ENCODE results near the gene STMN1. TPM values are rescaled to one million over a fixed set of nuclear protein-coding genes. Genes with fewer than 3 reads are reported as not detected.

The STMN1 gene
- total and polyA plus RNA-seq, 2 of the 8 experiments (the other 6 are each of a cell fraction or from before 2014, with no cell fraction given): 116 to 564 TPM

- TF ChIP-seq, protein P1, sequence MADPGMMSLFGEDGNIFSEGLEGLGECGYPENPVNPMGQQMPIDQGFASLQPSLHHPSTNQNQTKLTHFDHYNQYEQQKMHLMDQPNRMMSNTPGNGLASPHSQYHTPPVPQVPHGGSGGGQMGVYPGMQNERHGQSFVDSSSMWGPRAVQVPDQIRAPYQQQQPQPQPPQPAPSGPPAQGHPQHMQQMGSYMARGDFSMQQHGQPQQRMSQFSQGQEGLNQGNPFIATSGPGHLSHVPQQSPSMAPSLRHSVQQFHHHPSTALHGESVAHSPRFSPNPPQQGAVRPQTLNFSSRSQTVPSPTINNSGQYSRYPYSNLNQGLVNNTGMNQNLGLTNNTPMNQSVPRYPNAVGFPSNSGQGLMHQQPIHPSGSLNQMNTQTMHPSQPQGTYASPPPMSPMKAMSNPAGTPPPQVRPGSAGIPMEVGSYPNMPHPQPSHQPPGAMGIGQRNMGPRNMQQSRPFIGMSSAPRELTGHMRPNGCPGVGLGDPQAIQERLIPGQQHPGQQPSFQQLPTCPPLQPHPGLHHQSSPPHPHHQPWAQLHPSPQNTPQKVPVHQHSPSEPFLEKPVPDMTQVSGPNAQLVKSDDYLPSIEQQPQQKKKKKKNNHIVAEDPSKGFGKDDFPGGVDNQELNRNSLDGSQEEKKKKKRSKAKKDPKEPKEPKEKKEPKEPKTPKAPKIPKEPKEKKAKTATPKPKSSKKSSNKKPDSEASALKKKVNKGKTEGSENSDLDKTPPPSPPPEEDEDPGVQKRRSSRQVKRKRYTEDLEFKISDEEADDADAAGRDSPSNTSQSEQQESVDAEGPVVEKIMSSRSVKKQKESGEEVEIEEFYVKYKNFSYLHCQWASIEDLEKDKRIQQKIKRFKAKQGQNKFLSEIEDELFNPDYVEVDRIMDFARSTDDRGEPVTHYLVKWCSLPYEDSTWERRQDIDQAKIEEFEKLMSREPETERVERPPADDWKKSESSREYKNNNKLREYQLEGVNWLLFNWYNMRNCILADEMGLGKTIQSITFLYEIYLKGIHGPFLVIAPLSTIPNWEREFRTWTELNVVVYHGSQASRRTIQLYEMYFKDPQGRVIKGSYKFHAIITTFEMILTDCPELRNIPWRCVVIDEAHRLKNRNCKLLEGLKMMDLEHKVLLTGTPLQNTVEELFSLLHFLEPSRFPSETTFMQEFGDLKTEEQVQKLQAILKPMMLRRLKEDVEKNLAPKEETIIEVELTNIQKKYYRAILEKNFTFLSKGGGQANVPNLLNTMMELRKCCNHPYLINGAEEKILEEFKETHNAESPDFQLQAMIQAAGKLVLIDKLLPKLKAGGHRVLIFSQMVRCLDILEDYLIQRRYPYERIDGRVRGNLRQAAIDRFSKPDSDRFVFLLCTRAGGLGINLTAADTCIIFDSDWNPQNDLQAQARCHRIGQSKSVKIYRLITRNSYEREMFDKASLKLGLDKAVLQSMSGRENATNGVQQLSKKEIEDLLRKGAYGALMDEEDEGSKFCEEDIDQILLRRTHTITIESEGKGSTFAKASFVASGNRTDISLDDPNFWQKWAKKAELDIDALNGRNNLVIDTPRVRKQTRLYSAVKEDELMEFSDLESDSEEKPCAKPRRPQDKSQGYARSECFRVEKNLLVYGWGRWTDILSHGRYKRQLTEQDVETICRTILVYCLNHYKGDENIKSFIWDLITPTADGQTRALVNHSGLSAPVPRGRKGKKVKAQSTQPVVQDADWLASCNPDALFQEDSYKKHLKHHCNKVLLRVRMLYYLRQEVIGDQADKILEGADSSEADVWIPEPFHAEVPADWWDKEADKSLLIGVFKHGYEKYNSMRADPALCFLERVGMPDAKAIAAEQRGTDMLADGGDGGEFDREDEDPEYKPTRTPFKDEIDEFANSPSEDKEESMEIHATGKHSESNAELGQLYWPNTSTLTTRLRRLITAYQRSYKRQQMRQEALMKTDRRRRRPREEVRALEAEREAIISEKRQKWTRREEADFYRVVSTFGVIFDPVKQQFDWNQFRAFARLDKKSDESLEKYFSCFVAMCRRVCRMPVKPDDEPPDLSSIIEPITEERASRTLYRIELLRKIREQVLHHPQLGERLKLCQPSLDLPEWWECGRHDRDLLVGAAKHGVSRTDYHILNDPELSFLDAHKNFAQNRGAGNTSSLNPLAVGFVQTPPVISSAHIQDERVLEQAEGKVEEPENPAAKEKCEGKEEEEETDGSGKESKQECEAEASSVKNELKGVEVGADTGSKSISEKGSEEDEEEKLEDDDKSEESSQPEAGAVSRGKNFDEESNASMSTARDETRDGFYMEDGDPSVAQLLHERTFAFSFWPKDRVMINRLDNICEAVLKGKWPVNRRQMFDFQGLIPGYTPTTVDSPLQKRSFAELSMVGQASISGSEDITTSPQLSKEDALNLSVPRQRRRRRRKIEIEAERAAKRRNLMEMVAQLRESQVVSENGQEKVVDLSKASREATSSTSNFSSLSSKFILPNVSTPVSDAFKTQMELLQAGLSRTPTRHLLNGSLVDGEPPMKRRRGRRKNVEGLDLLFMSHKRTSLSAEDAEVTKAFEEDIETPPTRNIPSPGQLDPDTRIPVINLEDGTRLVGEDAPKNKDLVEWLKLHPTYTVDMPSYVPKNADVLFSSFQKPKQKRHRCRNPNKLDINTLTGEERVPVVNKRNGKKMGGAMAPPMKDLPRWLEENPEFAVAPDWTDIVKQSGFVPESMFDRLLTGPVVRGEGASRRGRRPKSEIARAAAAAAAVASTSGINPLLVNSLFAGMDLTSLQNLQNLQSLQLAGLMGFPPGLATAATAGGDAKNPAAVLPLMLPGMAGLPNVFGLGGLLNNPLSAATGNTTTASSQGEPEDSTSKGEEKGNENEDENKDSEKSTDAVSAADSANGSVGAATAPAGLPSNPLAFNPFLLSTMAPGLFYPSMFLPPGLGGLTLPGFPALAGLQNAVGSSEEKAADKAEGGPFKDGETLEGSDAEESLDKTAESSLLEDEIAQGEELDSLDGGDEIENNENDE (IDR thresholded peaks at IDR 0.05; ENCODE audit: insufficient replicate concordance, low read length): no peak
- TF ChIP-seq GTF2F1 (IDR thresholded peaks at IDR 0.05; ENCODE audit: borderline replicate concordance, low read depth, low read length): no peak
- no peak for TF ChIP-seq CBX5 (IDR thresholded peaks at IDR 0.05; ENCODE audit: low read depth, low read length)
- no peak for TF ChIP-seq TAF1 (IDR thresholded peaks at IDR 0.05; ENCODE audit: low read depth, low read length)
- TF ChIP-seq SP1 (IDR thresholded peaks at IDR 0.05; ENCODE audit: low read depth, low read length): no peak
- TF ChIP-seq ASH2L (IDR thresholded peaks at IDR 0.05; ENCODE audit: low read length): no peak
- TF ChIP-seq CBX8 (IDR thresholded peaks at IDR 0.05; ENCODE audit: borderline replicate concordance, low read depth, low read length): no peak
- no peak for TF ChIP-seq CHD1 (IDR thresholded peaks at IDR 0.05; ENCODE audit: low read depth, low read length)
- TF ChIP-seq JUN (IDR thresholded peaks at IDR 0.05; ENCODE audit: low read depth, low read length): no peak
- no peak for TF ChIP-seq TCF12 (IDR thresholded peaks at IDR 0.05; ENCODE audit: low read depth, low read length)
- no peak for TF ChIP-seq KDM5A (IDR thresholded peaks at IDR 0.05; ENCODE audit: low read length)
- TF ChIP-seq CREB1 (IDR thresholded peaks at IDR 0.05): no peak
Observed at GRCh38 chr1:25891606-25892005, 14.6 kb downstream of the STMN1 start (continued).

Measured in H1 (cell line).